Superior temporal gyrus (tissue), 1 donor: ENCODE measurements around the gene BCL11B.

Experiments
- DNase-seq: peaks from one replicate; pipeline ENCODE4 v3.0.0-alpha.2; 2016; ENCODE audit errors: extremely low spot score

Gene BCL11B

DNA sequence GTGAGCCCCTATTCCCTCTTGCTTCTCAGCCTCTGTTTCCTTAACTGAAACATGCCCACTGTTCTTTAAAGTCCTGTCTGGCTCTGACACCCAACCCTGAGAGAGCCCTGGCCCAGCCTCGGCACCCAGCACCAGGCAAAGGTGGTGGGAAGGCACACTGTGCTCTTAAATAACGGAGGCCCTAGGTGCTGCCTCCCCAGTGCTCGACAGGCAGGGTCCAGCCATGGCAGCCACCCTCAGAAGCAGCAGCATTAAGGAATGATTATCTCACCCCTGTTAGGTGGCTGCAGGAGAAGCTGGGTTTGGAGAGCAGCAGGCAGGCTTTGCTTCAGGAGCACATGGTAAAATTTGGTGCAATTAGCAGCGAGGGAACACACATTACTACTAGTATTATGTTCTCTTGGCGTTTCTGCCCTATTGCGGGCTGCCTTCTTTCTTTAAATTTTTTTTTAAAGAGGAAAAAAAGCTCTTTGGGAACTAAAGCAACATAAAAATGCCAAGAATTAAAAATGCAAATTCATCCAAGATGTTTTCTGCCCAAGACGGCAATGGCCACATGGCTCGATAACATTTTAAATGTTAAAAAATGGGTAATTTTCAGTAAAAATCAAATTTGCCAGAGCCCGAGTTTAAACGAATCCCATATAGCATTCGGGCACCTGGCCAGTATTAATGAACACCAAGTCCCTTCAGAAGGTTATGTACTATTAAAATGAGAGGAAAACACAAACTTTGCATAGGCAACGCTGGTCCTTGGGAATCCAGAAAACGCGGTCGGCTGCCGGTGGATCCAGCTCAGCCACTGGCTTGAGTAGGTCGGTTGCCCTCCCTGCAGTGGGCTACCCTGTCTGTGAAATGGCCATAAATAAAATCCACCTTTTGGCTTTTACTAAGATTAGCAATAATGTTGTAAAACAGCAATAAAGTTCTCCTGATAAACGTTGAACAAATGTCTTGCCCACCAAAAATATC, 152.2 kb downstream of the BCL11B start:
- no peak for DNase-seq
